22Rv1 (cell line): Measurements from ENCODE around the gene PML.

Source experiments
- CTCF ChIP-seq: fragments of 450-650 bp; IDR thresholded peaks from 2 replicates; pipeline ENCODE4 v1.5.1; 2017; ENCODE audit warnings: mild to moderate bottlenecking
- ZFX ChIP-seq: fragments of 450-650 bp; IDR thresholded peaks from 2 replicates; pipeline ENCODE4 v1.6.1; 2017; ENCODE audit warnings: antibody characterized with exemption, borderline replicate concordance

GRCh38 chr15:73993211-73993994 is 1.1 kb upstream of the PML start:
- TF ChIP-seq CTCF (no peak), ZFX (no peak)
